OCI-LY1 (cell line): ENCODE measurements around the gene MANSC1.

Source experiments
- EZH2 ChIP-seq: fragments of 200-600 bp; sonication (generic), shearing (Covaris generic); IDR thresholded peaks from 2 replicates; pipeline ENCODE4 v1.8.0; 2017; ENCODE audit warnings: borderline replicate concordance, mixed run types, mild to moderate bottlenecking, antibody characterized with exemption, low read length, moderate library complexity, mixed read lengths
- TF ChIP-seq, protein P1 (sequence below): fragments of 200-600 bp; sonication (generic), shearing (Covaris generic); IDR thresholded peaks from 2 replicates; pipeline ENCODE4 v1.5.1; 2017; ENCODE audit warnings: mild to moderate bottlenecking, antibody characterized with exemption, low read length, moderate library complexity, mixed read lengths

DNA sequence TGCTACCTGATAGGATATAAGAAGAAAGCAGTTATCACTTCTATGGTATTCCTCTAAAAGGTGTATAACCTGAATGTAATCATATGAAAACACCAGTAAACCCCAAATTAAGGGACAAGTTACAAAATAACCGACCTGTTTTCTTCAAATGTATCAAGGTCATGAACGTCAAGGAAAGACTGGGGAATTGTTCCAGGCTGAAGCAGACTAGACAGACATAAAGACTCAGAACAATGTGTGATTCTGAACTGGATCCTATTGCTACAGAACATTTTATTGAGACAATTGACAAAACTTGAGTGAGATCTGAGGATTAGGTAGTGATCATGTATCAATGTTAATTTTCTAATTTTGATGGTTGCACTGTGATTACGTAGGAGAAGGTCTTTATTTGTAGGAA, 67.8 kb downstream of the MANSC1 start:
- TF ChIP-seq, protein P1, sequence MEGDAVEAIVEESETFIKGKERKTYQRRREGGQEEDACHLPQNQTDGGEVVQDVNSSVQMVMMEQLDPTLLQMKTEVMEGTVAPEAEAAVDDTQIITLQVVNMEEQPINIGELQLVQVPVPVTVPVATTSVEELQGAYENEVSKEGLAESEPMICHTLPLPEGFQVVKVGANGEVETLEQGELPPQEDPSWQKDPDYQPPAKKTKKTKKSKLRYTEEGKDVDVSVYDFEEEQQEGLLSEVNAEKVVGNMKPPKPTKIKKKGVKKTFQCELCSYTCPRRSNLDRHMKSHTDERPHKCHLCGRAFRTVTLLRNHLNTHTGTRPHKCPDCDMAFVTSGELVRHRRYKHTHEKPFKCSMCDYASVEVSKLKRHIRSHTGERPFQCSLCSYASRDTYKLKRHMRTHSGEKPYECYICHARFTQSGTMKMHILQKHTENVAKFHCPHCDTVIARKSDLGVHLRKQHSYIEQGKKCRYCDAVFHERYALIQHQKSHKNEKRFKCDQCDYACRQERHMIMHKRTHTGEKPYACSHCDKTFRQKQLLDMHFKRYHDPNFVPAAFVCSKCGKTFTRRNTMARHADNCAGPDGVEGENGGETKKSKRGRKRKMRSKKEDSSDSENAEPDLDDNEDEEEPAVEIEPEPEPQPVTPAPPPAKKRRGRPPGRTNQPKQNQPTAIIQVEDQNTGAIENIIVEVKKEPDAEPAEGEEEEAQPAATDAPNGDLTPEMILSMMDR = no peak
- TF ChIP-seq EZH2 = no peak
